H1 (cell line): ENCODE data around the gene RAB7B. TPM values are rescaled to one million over a fixed set of nuclear protein-coding genes. Genes with fewer than 3 reads are reported as not detected.

Experiments
- CTCF ChIA-PET: fragments of 300-600 bp; sonication (Branson Sonifier 250); formaldehyde crosslinking; loops from one replicate; lab custom pipeline; 2021; ENCODE audit not compliant: partially characterized antibody; lab: Charles Lee
- POLR2A ChIA-PET: fragments of 300-600 bp; sonication (Branson Sonifier 250); formaldehyde crosslinking; loops from one replicate; lab custom pipeline; 2021; ENCODE audit warnings: inconsistent platforms; ENCODE audit not compliant: partially characterized antibody; lab: Charles Lee
- DNase-seq, 2 experiments: peaks; one replicate each; pipeline versions ENCODE4 v3.0.0 to v3.0.0-alpha.2; 2010 to 2022; ENCODE audit warnings: low spot score in 2 of 2, low read depth in 1 of 2, mixed read lengths in 1 of 2
- FAIRE-seq: peaks from 2 replicates; lab custom pipeline; 2011; peaks lifted over from hg19 to GRCh38; lab: Jason Lieb, UNC
- H2AFZ ChIP-seq: 2 replicates; pipeline ENCODE4 v1.8.1; 2012; ENCODE audit warnings: low read length, inconsistent platforms
- H2AK5ac ChIP-seq: 2 replicates; pipeline ENCODE4 v1.6.1; 2013; ENCODE audit warnings: low read depth, low read length
- H2BK120ac ChIP-seq: replicated peaks from 2 replicates; pipeline ENCODE3; 2013; ENCODE audit warnings: low read depth, low read length, inconsistent platforms
- H2BK12ac ChIP-seq: 2 replicates; pipeline ENCODE4 v1.6.1; 2013; ENCODE audit warnings: low read depth, low read length
- H2BK15ac ChIP-seq: 2 replicates; pipeline ENCODE4 v1.6.1; 2013; ENCODE audit warnings: low read length
- H2BK20ac ChIP-seq: 2 replicates; pipeline ENCODE4 v1.6.1; 2013; ENCODE audit warnings: low read length
- H2BK5ac ChIP-seq: 2 replicates; pipeline ENCODE4 v1.6.1; 2013; ENCODE audit warnings: low read depth, low read length
- H3K14ac ChIP-seq: 2 replicates; pipeline ENCODE4 v1.6.1; 2013; ENCODE audit warnings: inconsistent platforms; ENCODE audit not compliant: insufficient read length
- H3K18ac ChIP-seq: 2 replicates; pipeline ENCODE4 v1.6.1; 2013; ENCODE audit warnings: low read length; ENCODE audit errors: extremely low read depth
- H3K23ac ChIP-seq: 2 replicates; pipeline ENCODE4 v1.6.1; 2013; ENCODE audit warnings: inconsistent platforms; ENCODE audit not compliant: insufficient read length
- H3K23me2 ChIP-seq: 2 replicates; pipeline ENCODE4 v1.6.1; 2013; ENCODE audit warnings: low read depth, low read length
- H3K27ac ChIP-seq: 2 replicates; pipeline ENCODE4 v1.6.1; 2011; ENCODE audit warnings: low read depth, low read length, inconsistent platforms
- H3K27me3 ChIP-seq, 4 experiments: replicated peaks in 1 of 4; 1 replicate in 1 of 4; 2 replicates in 3 of 4; pipeline versions ENCODE4 v1.6.1 to v1.8.1; 2011 to 2013; ENCODE audit warnings: low read length in 3 of 4, mild to moderate bottlenecking in 3 of 4, inconsistent platforms in 2 of 4, mixed read lengths in 2 of 4, moderate library complexity in 1 of 4; ENCODE audit not compliant: control insufficient read depth in 3 of 4, insufficient read depth in 3 of 4; ENCODE audit errors: extremely low read depth in 1 of 4
- H3K36me3 ChIP-seq, 4 experiments: 2 replicates each; pipeline versions ENCODE4 v1.6.1 to v1.8.1; 2011 to 2013; ENCODE audit warnings: mild to moderate bottlenecking in 4 of 4, low read length in 3 of 4, moderate library complexity in 2 of 4, control low read depth in 1 of 4, inconsistent platforms in 1 of 4; ENCODE audit not compliant: insufficient read depth in 4 of 4, control insufficient read depth in 2 of 4
- H3K4ac ChIP-seq: replicated peaks from 2 replicates; pipeline ENCODE3; 2013; ENCODE audit warnings: low read length, low read depth, mixed read lengths, inconsistent platforms; ENCODE audit not compliant: insufficient read length
- H3K4me1 ChIP-seq, 4 experiments: replicated peaks in 1 of 4; 1 replicate in 1 of 4; 2 replicates in 3 of 4; pipeline versions ENCODE4 v1.6.1 to v1.8.1; 2011 to 2013; ENCODE audit warnings: low read length in 3 of 4, inconsistent platforms in 2 of 4, mixed read lengths in 1 of 4; ENCODE audit not compliant: insufficient read depth in 4 of 4, control insufficient read depth in 3 of 4
- H3K4me2 ChIP-seq, 2 experiments: 2 replicates each; pipeline versions ENCODE4 v1.6.1 to v1.8.1; 2011 to 2013; ENCODE audit warnings: low read depth in 2 of 2, low read length in 2 of 2, control low read depth in 1 of 2, inconsistent platforms in 1 of 2, mild to moderate bottlenecking in 1 of 2; ENCODE audit not compliant: insufficient read depth in 1 of 2
- H3K4me3 ChIP-seq, 4 experiments: fragments of 200-600, 300-600 bp in 1 of 4; sonication (generic), shearing (Covaris generic), sonication (Bioruptor Twin) in 1 of 4; 2 replicates each; pipeline versions ENCODE4 v1.5.1 to v1.8.1; 2011 to 2016; ENCODE audit warnings: low read length in 4 of 4, low read depth in 3 of 4, control low read depth in 2 of 4, inconsistent platforms in 2 of 4, mild to moderate bottlenecking in 2 of 4, mixed read lengths in 1 of 4, moderate library complexity in 1 of 4; ENCODE audit not compliant: insufficient read depth in 2 of 4; ENCODE audit errors: extremely low read depth in 1 of 4
- H3K56ac ChIP-seq: replicated peaks from 2 replicates; pipeline ENCODE3; 2013; ENCODE audit warnings: low read depth, mild to moderate bottlenecking, mixed read lengths, low read length, inconsistent platforms; ENCODE audit not compliant: insufficient read length
- H3K79me1 ChIP-seq: 2 replicates; pipeline ENCODE4 v1.6.1; 2013; ENCODE audit warnings: low read depth, low read length, control low read depth
- H3K79me2 ChIP-seq, 2 experiments: 2 replicates each; pipeline versions ENCODE4 v1.6.1 to v1.8.1; 2012 to 2013; ENCODE audit warnings: low read length in 2 of 2, mild to moderate bottlenecking in 2 of 2, inconsistent platforms in 1 of 2; ENCODE audit not compliant: insufficient read depth in 2 of 2, control insufficient read depth in 1 of 2
- H3K9ac ChIP-seq, 4 experiments: replicated peaks in 1 of 4; 1 replicate in 1 of 4; 2 replicates in 3 of 4; pipeline versions ENCODE4 v1.6.1 to v1.8.1; 2011 to 2013; ENCODE audit warnings: low read depth in 3 of 4, low read length in 3 of 4, control low read depth in 2 of 4, mild to moderate bottlenecking in 2 of 4, moderate library complexity in 2 of 4, inconsistent platforms in 1 of 4; ENCODE audit errors: extremely low read depth in 1 of 4
- H3K9me3 ChIP-seq, 2 experiments: 2 replicates each; pipeline versions ENCODE4 v1.6.1 to v1.8.1; 2012 to 2013; ENCODE audit warnings: mild to moderate bottlenecking in 2 of 2, moderate library complexity in 2 of 2, control low read depth in 1 of 2, inconsistent platforms in 1 of 2, low read depth in 1 of 2, low read length in 1 of 2, mixed read lengths in 1 of 2; ENCODE audit not compliant: insufficient read depth in 2 of 2
- H4K20me1 ChIP-seq, 2 experiments: replicated peaks in 1 of 2; 2 replicates each; pipeline versions ENCODE3 to v1.8.1; 2011 to 2013; ENCODE audit warnings: inconsistent platforms in 2 of 2, low read length in 2 of 2, mild to moderate bottlenecking in 1 of 2; ENCODE audit not compliant: insufficient read depth in 2 of 2, control insufficient read depth in 1 of 2
- H4K5ac ChIP-seq: 2 replicates; pipeline ENCODE4 v1.6.1; 2013; ENCODE audit warnings: low read length, low read depth, mixed read lengths, inconsistent platforms; ENCODE audit not compliant: insufficient read length
- H4K8ac ChIP-seq: 2 replicates; pipeline ENCODE4 v1.8.0; 2013; ENCODE audit warnings: mild to moderate bottlenecking, moderate library complexity, low read length, inconsistent platforms; ENCODE audit not compliant: insufficient read depth; ENCODE audit errors: extremely low read depth
- H4K91ac ChIP-seq: replicated peaks from 2 replicates; pipeline ENCODE3; 2013; ENCODE audit warnings: low read length, mixed read lengths, inconsistent platforms; ENCODE audit not compliant: insufficient read length
- WGBS, 2 experiments: shearing (Covaris generic) in 1 of 2; methylation state at CpG; one replicate each; pipeline versions ENCODE4 v1.1.6 to v1.1.7; 2013 to 2015; ENCODE audit warnings: low lambda C conversion rate in 2 of 2, mixed read lengths in 2 of 2, inconsistent platforms in 1 of 2, low coverage in 1 of 2, missing lambda C conversion rate in 1 of 2; ENCODE audit not compliant: insufficient replicate concordance in 2 of 2, insufficient coverage in 1 of 2, insufficient read length in 1 of 2; ENCODE audit errors: extremely low coverage in 1 of 2, missing lambda C conversion rate in 1 of 2; 5-methylcytosine and 5-hydroxymethylcytosine counted together
- polyA plus RNA-seq, 7 experiments: library from polyadenylated mRNA; depleted of rRNA in 3 of 7; stranded (reverse) in 5 of 7; unstranded in 2 of 7; fragments of >200 nt in 5 of 7; fragments of 200-250 nt in 2 of 7; gene quantifications; 1 replicate in 5 of 7; 2 replicates in 1 of 7; 4 replicates in 1 of 7; pipeline versions ENCODE4 v1.2.1 to v1.2.3, GENCODE V29; 2011 to 2013; ENCODE audit warnings: missing spikeins in 2 of 7, mixed read lengths in 2 of 7
- total RNA-seq: library from RNA; stranded (reverse); fragmentation: NEBNext Ultra II Directional; extraction: Animal tissue kit (Norgen Biotek cat#: 25700); gene quantifications from 2 replicates; pipeline ENCODE4 v1.2.1, GENCODE V29; 2021

Gene RAB7B
- total and polyA plus RNA-seq, 2 of the 8 experiments (the other 6 are each of a cell fraction or from before 2014, with no cell fraction given) = 0.05 TPM; not detected in 1

- H3K9ac ChIP-seq = no peak overlapping the region
- no peak overlapping the region for H2AFZ ChIP-seq
- ChIA-PET POLR2A (interaction anchor here (0.8 kb wide), 1 partner anchor 363 kb away, joined by 3 read pairs; no protein-coding TSS in a partner anchor), CTCF (interaction anchor here (1.1 to 1.4 kb wide), 3 partner anchors 10 to 26 kb away, joined by 3 to 5 read pairs (median 4); no protein-coding TSS in a partner anchor)
- no peaks in the 10 kb centered on the region for H3K23me2 ChIP-seq
- no peak overlapping the region for H4K91ac ChIP-seq
- no peaks in the 10 kb centered on the region for H3K9me3 ChIP-seq
- no peak overlapping the region for H2BK20ac ChIP-seq
- DNase-seq (no peak), FAIRE-seq (no peak)
- WGBS, 2 experiments = 81% methylated on average over 8 of the region's 8 CpGs; no CpG with 5 or more reads in 1 of the 2 experiments
- H3K27me3 ChIP-seq = peaks cover 0 to 4% (median 0%) of the 10 kb centered on the region in 4 experiments; a peak in 1 of 7 replicates
- no peak overlapping the region for H3K18ac ChIP-seq
- H4K5ac ChIP-seq = no peak overlapping the region
- H4K8ac ChIP-seq = no peak overlapping the region
- no peak overlapping the region for H3K27ac ChIP-seq
- H3K4me1 ChIP-seq = no peaks in the 10 kb centered on the region
- no peak overlapping the region for H3K56ac ChIP-seq
- no peak overlapping the region for H3K4ac ChIP-seq
- H3K14ac ChIP-seq = no peak overlapping the region
- no peak overlapping the region for H2BK5ac ChIP-seq
- H2BK15ac ChIP-seq = no peak overlapping the region
- H2AK5ac ChIP-seq = no peak overlapping the region
- no peak overlapping the region for H2BK12ac ChIP-seq
- no peak overlapping the region for H3K4me3 ChIP-seq
- no peak overlapping the region for H3K23ac ChIP-seq
- no peak overlapping the region for H2BK120ac ChIP-seq
- no peaks in the 10 kb centered on the region for H3K36me3 ChIP-seq
- H3K79me2 ChIP-seq = no peaks in the 10 kb centered on the region
- H3K4me2 ChIP-seq = no peak overlapping the region
- no peaks in the 10 kb centered on the region for H3K79me1 ChIP-seq
- no peaks in the 10 kb centered on the region for H4K20me1 ChIP-seq
Observed at GRCh38 chr1:206011057-206011456, 7.9 kb upstream of the RAB7B start.
